OCI-LY7 (cell line): ENCODE data around the gene ASPDH.

Source experiments
- EZH2phosphoT487 ChIP-seq: fragments of 200-600 bp; sonication (generic); IDR thresholded peaks from 2 replicates; pipeline ENCODE4 v1.6.1; 2018; ENCODE audit warnings: low read depth, borderline replicate concordance, mild to moderate bottlenecking, mixed run types, antibody characterized with exemption, low read length, moderate library complexity, mixed read lengths
- TF ChIP-seq, protein P1 (sequence below): fragments of 200-600 bp; sonication (generic); conservative IDR thresholded peaks from 2 replicates; pipeline ENCODE4 v1.5.1; 2014; ENCODE audit warnings: mild to moderate bottlenecking, antibody characterized with exemption, low read length, moderate library complexity, mixed read lengths

DNA sequence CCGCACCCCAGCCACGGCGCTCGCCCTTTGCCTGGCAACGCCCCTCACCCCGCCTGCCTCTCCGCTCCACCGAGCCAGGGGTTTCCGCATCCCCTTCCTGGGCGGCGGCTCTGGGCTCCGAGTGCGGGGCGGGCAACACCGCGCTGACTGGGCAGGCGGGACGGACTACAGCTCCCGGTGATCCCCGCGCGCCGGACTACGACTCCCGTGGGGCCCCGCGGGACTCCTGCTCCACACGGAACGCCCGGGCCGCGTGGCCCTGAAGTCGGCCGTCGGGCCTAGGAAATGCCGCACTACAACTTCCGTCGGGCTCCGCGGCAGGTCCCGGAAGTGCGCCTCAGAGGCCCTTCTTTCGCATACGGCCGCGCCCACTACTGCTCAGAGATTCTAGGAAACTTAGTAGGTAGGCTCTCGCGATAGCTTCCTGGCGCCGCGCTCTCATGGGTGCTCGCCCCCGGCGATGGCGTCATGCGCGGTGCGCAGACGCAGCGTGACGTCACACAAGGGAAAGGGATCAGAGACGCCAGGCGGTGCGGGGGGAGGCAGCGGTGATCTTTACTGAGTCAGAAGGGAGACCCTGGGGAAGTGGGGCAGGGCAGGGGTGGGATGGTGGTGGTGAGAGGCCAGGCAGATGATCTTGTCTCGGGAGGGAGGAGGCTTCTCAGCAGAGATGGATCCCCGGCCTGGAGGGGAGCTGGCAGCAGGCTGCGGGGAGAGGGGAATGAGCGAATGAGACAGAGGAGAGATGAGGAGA, 2.5 kb downstream of the ASPDH start, which contains the start of gene JOSD2:
- TF ChIP-seq, protein P1, sequence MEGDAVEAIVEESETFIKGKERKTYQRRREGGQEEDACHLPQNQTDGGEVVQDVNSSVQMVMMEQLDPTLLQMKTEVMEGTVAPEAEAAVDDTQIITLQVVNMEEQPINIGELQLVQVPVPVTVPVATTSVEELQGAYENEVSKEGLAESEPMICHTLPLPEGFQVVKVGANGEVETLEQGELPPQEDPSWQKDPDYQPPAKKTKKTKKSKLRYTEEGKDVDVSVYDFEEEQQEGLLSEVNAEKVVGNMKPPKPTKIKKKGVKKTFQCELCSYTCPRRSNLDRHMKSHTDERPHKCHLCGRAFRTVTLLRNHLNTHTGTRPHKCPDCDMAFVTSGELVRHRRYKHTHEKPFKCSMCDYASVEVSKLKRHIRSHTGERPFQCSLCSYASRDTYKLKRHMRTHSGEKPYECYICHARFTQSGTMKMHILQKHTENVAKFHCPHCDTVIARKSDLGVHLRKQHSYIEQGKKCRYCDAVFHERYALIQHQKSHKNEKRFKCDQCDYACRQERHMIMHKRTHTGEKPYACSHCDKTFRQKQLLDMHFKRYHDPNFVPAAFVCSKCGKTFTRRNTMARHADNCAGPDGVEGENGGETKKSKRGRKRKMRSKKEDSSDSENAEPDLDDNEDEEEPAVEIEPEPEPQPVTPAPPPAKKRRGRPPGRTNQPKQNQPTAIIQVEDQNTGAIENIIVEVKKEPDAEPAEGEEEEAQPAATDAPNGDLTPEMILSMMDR: no peak
- no peak for TF ChIP-seq EZH2phosphoT487
